Neural cell (in vitro differentiated cells): ENCODE data around the gene EML4.

Experiments used
- EP300 ChIP-seq: fragments of 450-650 bp; conservative IDR thresholded peaks from 2 replicates; pipeline ENCODE4 v1.6.1; 2014; ENCODE audit warnings: antibody characterized with exemption, mild to moderate bottlenecking, moderate library complexity; ENCODE audit not compliant: poor library complexity, severe bottlenecking
- EZH2 ChIP-seq: fragments of 200-600, 300-800 bp; shearing (Covaris generic), sonication (generic); IDR thresholded peaks from 2 replicates; pipeline ENCODE4 v1.6.1; 2014; ENCODE audit warnings: antibody characterized with exemption, low read length, borderline replicate concordance, mild to moderate bottlenecking; ENCODE audit not compliant: insufficient read depth, poor library complexity, severe bottlenecking
- MXI1 ChIP-seq: fragments of 450-650 bp; conservative IDR thresholded peaks from 2 replicates; pipeline ENCODE4 v1.6.1; 2014; ENCODE audit warnings: antibody characterized with exemption, mild to moderate bottlenecking; ENCODE audit not compliant: poor library complexity, severe bottlenecking
- POLR2AphosphoS5 ChIP-seq: IDR thresholded peaks from 2 replicates; pipeline ENCODE4 v1.6.1; 2012
- RAD21 ChIP-seq: fragments of 450-650 bp; conservative IDR thresholded peaks from 2 replicates; pipeline ENCODE4 v1.6.1; 2014; ENCODE audit warnings: antibody characterized with exemption, mild to moderate bottlenecking, moderate library complexity
- TAF1 ChIP-seq: IDR thresholded peaks from 2 replicates; pipeline ENCODE4 v1.6.1; 2012; ENCODE audit warnings: low read depth
- TF ChIP-seq, protein P1 (sequence below): fragments of 450-650 bp; IDR thresholded peaks from 2 replicates; pipeline ENCODE4 v1.5.1; 2014; ENCODE audit warnings: antibody characterized with exemption, mild to moderate bottlenecking, moderate library complexity; ENCODE audit not compliant: poor library complexity, severe bottlenecking
- TF ChIP-seq, protein P2 (sequence below): IDR thresholded peaks from 2 replicates; pipeline ENCODE4 v1.6.1; 2012; ENCODE audit warnings: borderline replicate concordance

- TF ChIP-seq, protein P1, sequence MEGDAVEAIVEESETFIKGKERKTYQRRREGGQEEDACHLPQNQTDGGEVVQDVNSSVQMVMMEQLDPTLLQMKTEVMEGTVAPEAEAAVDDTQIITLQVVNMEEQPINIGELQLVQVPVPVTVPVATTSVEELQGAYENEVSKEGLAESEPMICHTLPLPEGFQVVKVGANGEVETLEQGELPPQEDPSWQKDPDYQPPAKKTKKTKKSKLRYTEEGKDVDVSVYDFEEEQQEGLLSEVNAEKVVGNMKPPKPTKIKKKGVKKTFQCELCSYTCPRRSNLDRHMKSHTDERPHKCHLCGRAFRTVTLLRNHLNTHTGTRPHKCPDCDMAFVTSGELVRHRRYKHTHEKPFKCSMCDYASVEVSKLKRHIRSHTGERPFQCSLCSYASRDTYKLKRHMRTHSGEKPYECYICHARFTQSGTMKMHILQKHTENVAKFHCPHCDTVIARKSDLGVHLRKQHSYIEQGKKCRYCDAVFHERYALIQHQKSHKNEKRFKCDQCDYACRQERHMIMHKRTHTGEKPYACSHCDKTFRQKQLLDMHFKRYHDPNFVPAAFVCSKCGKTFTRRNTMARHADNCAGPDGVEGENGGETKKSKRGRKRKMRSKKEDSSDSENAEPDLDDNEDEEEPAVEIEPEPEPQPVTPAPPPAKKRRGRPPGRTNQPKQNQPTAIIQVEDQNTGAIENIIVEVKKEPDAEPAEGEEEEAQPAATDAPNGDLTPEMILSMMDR, result no peak
- TF ChIP-seq RAD21 (no peak), POLR2AphosphoS5 (no peak), TAF1 (no peak), EZH2 (no peak), EP300 (no peak), MXI1 (no peak)
- TF ChIP-seq, protein P2, sequence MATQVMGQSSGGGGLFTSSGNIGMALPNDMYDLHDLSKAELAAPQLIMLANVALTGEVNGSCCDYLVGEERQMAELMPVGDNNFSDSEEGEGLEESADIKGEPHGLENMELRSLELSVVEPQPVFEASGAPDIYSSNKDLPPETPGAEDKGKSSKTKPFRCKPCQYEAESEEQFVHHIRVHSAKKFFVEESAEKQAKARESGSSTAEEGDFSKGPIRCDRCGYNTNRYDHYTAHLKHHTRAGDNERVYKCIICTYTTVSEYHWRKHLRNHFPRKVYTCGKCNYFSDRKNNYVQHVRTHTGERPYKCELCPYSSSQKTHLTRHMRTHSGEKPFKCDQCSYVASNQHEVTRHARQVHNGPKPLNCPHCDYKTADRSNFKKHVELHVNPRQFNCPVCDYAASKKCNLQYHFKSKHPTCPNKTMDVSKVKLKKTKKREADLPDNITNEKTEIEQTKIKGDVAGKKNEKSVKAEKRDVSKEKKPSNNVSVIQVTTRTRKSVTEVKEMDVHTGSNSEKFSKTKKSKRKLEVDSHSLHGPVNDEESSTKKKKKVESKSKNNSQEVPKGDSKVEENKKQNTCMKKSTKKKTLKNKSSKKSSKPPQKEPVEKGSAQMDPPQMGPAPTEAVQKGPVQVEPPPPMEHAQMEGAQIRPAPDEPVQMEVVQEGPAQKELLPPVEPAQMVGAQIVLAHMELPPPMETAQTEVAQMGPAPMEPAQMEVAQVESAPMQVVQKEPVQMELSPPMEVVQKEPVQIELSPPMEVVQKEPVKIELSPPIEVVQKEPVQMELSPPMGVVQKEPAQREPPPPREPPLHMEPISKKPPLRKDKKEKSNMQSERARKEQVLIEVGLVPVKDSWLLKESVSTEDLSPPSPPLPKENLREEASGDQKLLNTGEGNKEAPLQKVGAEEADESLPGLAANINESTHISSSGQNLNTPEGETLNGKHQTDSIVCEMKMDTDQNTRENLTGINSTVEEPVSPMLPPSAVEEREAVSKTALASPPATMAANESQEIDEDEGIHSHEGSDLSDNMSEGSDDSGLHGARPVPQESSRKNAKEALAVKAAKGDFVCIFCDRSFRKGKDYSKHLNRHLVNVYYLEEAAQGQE, result no peak
Observed at GRCh38 chr2:42197792-42198191, 28.6 kb downstream of the EML4 start.
